Measurements from ENCODE around the gene MRAS. TPM values are rescaled to one million over a fixed set of nuclear protein-coding genes. Genes with fewer than 3 reads are reported as not detected.
"Not testable (repeated sequence)": the region's sequence is repeated elsewhere in the genome, so short reads cannot be mapped to it uniquely, and the experiment has no call there.

The MRAS gene
- total RNA-seq, 2 donors from 2014 or later = 81.5 to 102 TPM

- intact Hi-C loops (cut with DNase I) = no loop called here
- DNase-seq (ENCODE audit: low spot score) = peak; percentile 38
Observed at GRCh38 chr3:138452436-138452835, 104.1 kb downstream of the MRAS start.

GRCh38 chr3:138453940-138454339 lies 105.6 kb downstream of the MRAS start:
- intact Hi-C loops (cut with DNase I) = not testable (repeated sequence)
- peak; percentile 17 for DNase-seq (ENCODE audit: low spot score)

Other genes starting within 250 kb of the MRAS start
- 10 to 100 TPM; 10.9 to 15.5 TPM for gene DZIP1L, start 233.0 kb upstream of the MRAS start, total RNA-seq
- not detected for gene A4GNT, start 216.2 kb upstream of the MRAS start, total RNA-seq
- 10 to 100 TPM; 10.5 to 10.6 TPM for gene DBR1, start 173.7 kb upstream of the MRAS start, total RNA-seq
- gene ARMC8, start 161.3 kb upstream of the MRAS start, total RNA-seq = 10 to 100 TPM; 52.0 to 62.4 TPM
- gene NME9, start 18.7 kb upstream of the MRAS start, total RNA-seq = not detected
- gene ESYT3, start 86.0 kb downstream of the MRAS start, total RNA-seq = under 1 TPM; 0.37 to 0.43 TPM
- 10 to 100 TPM; 37.0 to 52.8 TPM for gene CEP70, start 245.7 kb downstream of the MRAS start, total RNA-seq

Data from posterior vena cava (tissue), 2 donors.